OCI-LY7 (cell line): ENCODE data around the gene SDHC. TPM values are rescaled to one million over a fixed set of nuclear protein-coding genes. Genes with fewer than 3 reads are reported as not detected.

Experiments
- BruUV-seq: library from RNA; stranded (reverse); fragments of 400-500 nt; replicated peaks from 2 replicates; lab custom pipeline; 2021; lab: Mats Ljungman, UMichigan
- CTCF ChIA-PET: fragments of 300-600 bp; sonication (Branson Sonifier 250); formaldehyde crosslinking; loops from one replicate; lab custom pipeline; 2022; ENCODE audit warnings: antibody characterized with exemption; ENCODE audit not compliant: unreplicated experiment; lab: Charles Lee
- POLR2A ChIA-PET: fragments of 300-600 bp; sonication (Branson Sonifier 250); formaldehyde crosslinking; loops from one replicate; lab custom pipeline; 2022; ENCODE audit warnings: antibody characterized with exemption; lab: Charles Lee
- DNase-seq: peaks from one replicate; pipeline ENCODE4 v3.0.0-alpha.2; 2015; ENCODE audit warnings: low spot score
- H2AFZ ChIP-seq: fragments of 200-600 bp; sonication (generic), shearing (Covaris generic); 2 replicates; pipeline ENCODE4 v1.6.1; 2014; ENCODE audit warnings: mild to moderate bottlenecking, antibody characterized with exemption, low read length, moderate library complexity
- H3K27ac ChIP-seq: fragments of 200-600 bp; sonication (generic); 2 replicates; pipeline ENCODE4 v1.5.1; 2014; ENCODE audit warnings: mixed run types, low read depth, mild to moderate bottlenecking, moderate library complexity, low read length, inconsistent platforms; ENCODE audit not compliant: poor library complexity, severe bottlenecking
- H3K36me3 ChIP-seq: fragments of 200-600 bp; sonication (generic); 2 replicates; pipeline ENCODE4 v1.6.1; 2014; ENCODE audit warnings: mild to moderate bottlenecking, antibody characterized with exemption, low read length, moderate library complexity, mixed read lengths; ENCODE audit not compliant: insufficient read depth
- H3K4me1 ChIP-seq: fragments of 200-600 bp; sonication (generic); 2 replicates; pipeline ENCODE4 v1.5.1; 2014; ENCODE audit warnings: mild to moderate bottlenecking, low read length; ENCODE audit not compliant: insufficient read depth, poor library complexity, severe bottlenecking
- H3K4me2 ChIP-seq: fragments of 200-600 bp; sonication (generic); 2 replicates; pipeline ENCODE4 v1.6.1; 2014; ENCODE audit warnings: mild to moderate bottlenecking, low read length
- H3K4me3 ChIP-seq: fragments of 200-600 bp; sonication (generic); 2 replicates; pipeline ENCODE4 v1.5.1; 2014; ENCODE audit warnings: mild to moderate bottlenecking, low read depth, low read length; ENCODE audit not compliant: poor library complexity, severe bottlenecking
- H3K79me2 ChIP-seq: fragments of 200-600 bp; sonication (generic); 2 replicates; pipeline ENCODE4 v1.6.1; 2016; ENCODE audit warnings: low read depth, mild to moderate bottlenecking, low read length, moderate library complexity, mixed read lengths; ENCODE audit not compliant: insufficient read depth
- H3K9me2 ChIP-seq: fragments of 200-600 bp; sonication (generic); 2 replicates; pipeline ENCODE4 v1.6.1; 2016; ENCODE audit warnings: mild to moderate bottlenecking, low read length, mixed read lengths; ENCODE audit not compliant: insufficient read depth
- H3K9me3 ChIP-seq: fragments of 200-600 bp; sonication (generic); 2 replicates; pipeline ENCODE4 v1.6.1; 2014; ENCODE audit warnings: mild to moderate bottlenecking, mixed run types, low read length, mixed read lengths
- H4K20me1 ChIP-seq: fragments of 200-600 bp; sonication (generic); 2 replicates; pipeline ENCODE4 v1.6.1; 2014; ENCODE audit warnings: mild to moderate bottlenecking, antibody characterized with exemption, low read length, moderate library complexity, mixed read lengths; ENCODE audit not compliant: insufficient read depth
- EZH2phosphoT487 ChIP-seq: fragments of 200-600 bp; sonication (generic); IDR thresholded peaks from 2 replicates; pipeline ENCODE4 v1.6.1; 2018; ENCODE audit warnings: low read depth, borderline replicate concordance, mild to moderate bottlenecking, mixed run types, antibody characterized with exemption, low read length, moderate library complexity, mixed read lengths
- intact Hi-C: fragments of 100-400 bp; cut with micrococcal nuclease; formaldehyde crosslinking; loops from one replicate; pipeline ENCODE4 v1.10.0; 2022; ENCODE audit not compliant: unreplicated experiment
- total RNA-seq, 2 experiments: library from RNA; depleted of rRNA in 1 of 2; stranded (reverse); fragments of >200 nt in 1 of 2; shearing (Covaris generic) in 1 of 2; gene quantifications; 2 replicates each; pipeline ENCODE4 v1.2.3, GENCODE V29; 2014 to 2022
- TF ChIP-seq, protein P1 (sequence below): fragments of 200-600 bp; sonication (generic); conservative IDR thresholded peaks from 2 replicates; pipeline ENCODE4 v1.5.1; 2014; ENCODE audit warnings: mild to moderate bottlenecking, antibody characterized with exemption, low read length, moderate library complexity, mixed read lengths

The SDHC gene
- total RNA-seq, 2 experiments from 2014 or later = 20.6 to 175 TPM

DNA sequence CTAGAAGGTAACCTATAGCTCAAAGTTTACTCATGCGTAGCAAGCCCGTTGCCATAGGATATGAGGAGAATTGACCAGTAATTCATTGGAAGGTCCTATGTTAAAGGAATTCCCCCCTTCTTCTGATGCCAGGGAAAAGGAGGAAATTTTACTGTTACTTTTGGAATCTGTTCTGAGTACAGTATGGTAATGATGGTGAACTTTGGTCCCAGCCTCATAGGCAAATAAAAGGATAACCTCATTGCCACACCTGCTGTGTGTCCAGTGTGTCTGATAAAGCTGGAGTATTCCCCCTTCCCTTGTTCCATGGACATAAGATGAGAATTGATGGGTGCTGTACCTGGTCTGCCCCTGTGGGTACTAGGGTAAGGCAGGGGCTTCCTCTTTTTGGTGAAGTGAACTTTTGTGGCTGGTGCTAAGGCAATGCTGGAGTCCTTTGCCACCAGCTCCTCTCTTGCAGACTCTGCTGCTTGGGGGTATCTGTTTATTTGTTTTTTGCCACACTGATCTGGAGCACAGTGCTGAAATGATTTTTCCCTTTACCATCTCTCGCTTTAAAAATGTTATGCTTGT lies 26.6 kb upstream of the SDHC start:
- no peak overlapping the region for H3K27ac ChIP-seq
- H3K4me3 ChIP-seq = no peak overlapping the region
- no peaks in the 10 kb centered on the region for H3K9me3 ChIP-seq
- DNase-seq = no peak
- H3K4me1 ChIP-seq = no peaks in the 10 kb centered on the region
- TF ChIP-seq EZH2phosphoT487 = no peak
- H3K79me2 ChIP-seq = no peaks in the 10 kb centered on the region
- no TSS peak for BruUV-seq
- H2AFZ ChIP-seq = no peak overlapping the region
- no peaks in the 10 kb centered on the region for H3K36me3 ChIP-seq
- ChIA-PET POLR2A (interaction anchor here (0.9 to 1.1 kb wide), 2 partner anchors 30 to 35 kb away, joined by 3 to 4 read pairs; no protein-coding TSS in a partner anchor), CTCF (interaction anchor here (1.0 kb wide), 1 partner anchor 18 kb away, joined by 3 read pairs; no protein-coding TSS in a partner anchor)
- no peak overlapping the region for H3K4me2 ChIP-seq
- intact Hi-C loops = no loop called here
- no peaks in the 10 kb centered on the region for H3K9me2 ChIP-seq
- no peaks in the 10 kb centered on the region for H4K20me1 ChIP-seq

DNA sequence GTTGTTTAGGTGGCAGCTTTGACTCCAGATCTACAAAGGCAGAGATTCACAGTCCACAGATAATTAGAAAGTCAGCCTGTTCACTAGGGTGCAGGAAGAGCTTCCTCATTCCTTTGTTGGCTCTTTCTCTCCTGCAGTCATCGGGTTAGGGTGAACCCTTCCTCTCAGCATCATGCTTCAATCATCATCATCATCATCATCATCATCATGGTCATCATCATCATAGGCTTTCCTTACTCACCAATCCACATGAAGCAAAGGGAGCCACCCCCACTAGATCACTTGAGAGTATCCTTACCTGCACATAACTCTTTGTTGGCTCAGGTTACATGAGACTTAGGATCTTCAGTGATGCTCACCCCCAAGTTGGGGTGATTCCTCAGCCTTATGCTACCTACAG lies 23.4 kb upstream of the SDHC start:
- Histone ChIP-seq H3K4me3 (no peak overlapping the region), H3K4me1 (no peaks in the 10 kb centered on the region), H3K9me3 (no peaks in the 10 kb centered on the region), H3K27ac (no peak overlapping the region), H3K4me2 (no peak overlapping the region), H3K9me2 (no peaks in the 10 kb centered on the region), H3K36me3 (no peaks in the 10 kb centered on the region), H2AFZ (no peak overlapping the region), H3K79me2 (no peaks in the 10 kb centered on the region), H4K20me1 (no peaks in the 10 kb centered on the region)
- intact Hi-C loops = loop anchor here (1.0 kb wide), 2 partner anchors 63 to 98 kb away; no protein-coding TSS in a partner anchor
- TF ChIP-seq, protein P1, sequence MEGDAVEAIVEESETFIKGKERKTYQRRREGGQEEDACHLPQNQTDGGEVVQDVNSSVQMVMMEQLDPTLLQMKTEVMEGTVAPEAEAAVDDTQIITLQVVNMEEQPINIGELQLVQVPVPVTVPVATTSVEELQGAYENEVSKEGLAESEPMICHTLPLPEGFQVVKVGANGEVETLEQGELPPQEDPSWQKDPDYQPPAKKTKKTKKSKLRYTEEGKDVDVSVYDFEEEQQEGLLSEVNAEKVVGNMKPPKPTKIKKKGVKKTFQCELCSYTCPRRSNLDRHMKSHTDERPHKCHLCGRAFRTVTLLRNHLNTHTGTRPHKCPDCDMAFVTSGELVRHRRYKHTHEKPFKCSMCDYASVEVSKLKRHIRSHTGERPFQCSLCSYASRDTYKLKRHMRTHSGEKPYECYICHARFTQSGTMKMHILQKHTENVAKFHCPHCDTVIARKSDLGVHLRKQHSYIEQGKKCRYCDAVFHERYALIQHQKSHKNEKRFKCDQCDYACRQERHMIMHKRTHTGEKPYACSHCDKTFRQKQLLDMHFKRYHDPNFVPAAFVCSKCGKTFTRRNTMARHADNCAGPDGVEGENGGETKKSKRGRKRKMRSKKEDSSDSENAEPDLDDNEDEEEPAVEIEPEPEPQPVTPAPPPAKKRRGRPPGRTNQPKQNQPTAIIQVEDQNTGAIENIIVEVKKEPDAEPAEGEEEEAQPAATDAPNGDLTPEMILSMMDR = no peak
- no peak for TF ChIP-seq EZH2phosphoT487
- DNase-seq = no peak
- ChIA-PET CTCF (interaction anchor here (0.5 to 1.8 kb wide), 3 partner anchors 15 to 64 kb away, joined by 3 to 4 read pairs (median 3); no protein-coding TSS in a partner anchor), POLR2A (interaction anchor here (0.5 to 1.3 kb wide), 2 partner anchors 82 to 140 kb away, joined by 3 read pairs; no protein-coding TSS in a partner anchor)
- no TSS peak for BruUV-seq

DNA sequence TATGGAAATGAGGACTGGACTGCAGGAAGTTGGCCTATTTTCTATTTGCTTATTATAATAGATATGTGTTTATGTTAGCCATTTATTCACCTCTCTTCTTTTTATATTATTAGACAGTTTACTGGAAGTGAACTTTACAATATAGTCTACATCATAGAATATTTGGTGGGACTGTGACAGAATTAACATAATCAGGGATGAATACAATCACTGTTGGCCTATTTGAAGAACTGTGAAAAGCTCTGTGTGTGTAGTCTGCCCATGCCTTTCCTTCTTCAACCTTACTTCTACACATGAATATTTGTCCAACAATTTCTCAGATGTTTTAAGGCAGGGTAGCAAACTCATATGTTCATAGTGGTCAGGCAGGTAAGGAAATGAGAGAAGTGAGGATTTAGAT lies 16.8 kb upstream of the SDHC start:
- intact Hi-C loops = no loop called here
- Histone ChIP-seq H3K27ac (no peak overlapping the region), H3K79me2 (no peaks in the 10 kb centered on the region), H2AFZ (no peak overlapping the region), H4K20me1 (no peaks in the 10 kb centered on the region), H3K36me3 (no peaks in the 10 kb centered on the region), H3K9me3 (no peaks in the 10 kb centered on the region), H3K9me2 (no peaks in the 10 kb centered on the region), H3K4me2 (no peak overlapping the region), H3K4me1 (no peaks in the 10 kb centered on the region), H3K4me3 (no peak overlapping the region)
- TF ChIP-seq, protein P1 = no peak
- no peak for TF ChIP-seq EZH2phosphoT487
- DNase-seq = no peak
- BruUV-seq = no TSS peak
- POLR2A ChIA-PET = no interaction called here
- CTCF ChIA-PET = no interaction called here
